ENCODE results near the gene ARID3B.

GRCh38 chr15:74615508-74616365 is 74.7 kb downstream of the ARID3B start, which contains the start of gene CLK3:
- TF ChIP-seq CTCF (IDR thresholded peaks at IDR 0.05) (peak in 1 of 7 experiments; percentile 9), POLR2A (IDR thresholded peaks at IDR 0.05) (peak; percentile 70 to 89 (median 81))
